Panc1 (cell line): Measurements from ENCODE around the gene CHL1.

Source experiments
- CTCF ChIP-seq: fragments of 450-650 bp; IDR thresholded peaks from 2 replicates; pipeline ENCODE4 v1.5.1; 2017; ENCODE audit warnings: mild to moderate bottlenecking
- POLR2AphosphoS5 ChIP-seq: IDR thresholded peaks from 2 replicates; pipeline ENCODE4 v1.6.1; 2012; ENCODE audit warnings: mild to moderate bottlenecking, low read depth, low read length, moderate library complexity
- REST ChIP-seq, 2 experiments: IDR thresholded peaks; 2 replicates each; pipeline ENCODE4 v1.6.1; 2011 to 2012; ENCODE audit warnings: low read depth in 2 of 2, control low read depth in 1 of 2, low read length in 1 of 2, mild to moderate bottlenecking in 1 of 2, moderate library complexity in 1 of 2; ENCODE audit not compliant: insufficient read depth in 1 of 2
- SIN3A ChIP-seq: IDR thresholded peaks from 2 replicates; pipeline ENCODE4 v1.6.1; 2012; ENCODE audit warnings: low read depth, mild to moderate bottlenecking, low read length, moderate library complexity, borderline replicate concordance; ENCODE audit not compliant: insufficient read depth

GRCh38 chr3:260898-261297 is 64.3 kb downstream of the CHL1 start:
- TF ChIP-seq CTCF (no peak), POLR2AphosphoS5 (no peak), SIN3A (no peak), REST (IDR thresholded peaks at IDR 0.05; ENCODE audit: insufficient read depth in 1 of 2, low read depth in 2 of 2, low read length in 1 of 2) (no peak)
